ENCODE measurements around the gene FGGY. TPM values are rescaled to one million over a fixed set of nuclear protein-coding genes. Genes with fewer than 3 reads are reported as not detected.
"Not testable (repeated sequence)": the region's sequence is repeated elsewhere in the genome, so short reads cannot be mapped to it uniquely, and the experiment has no call there.

The FGGY gene
- total RNA-seq, 2 donors from 2014 or later: 16.0 to 21.8 TPM

DNA sequence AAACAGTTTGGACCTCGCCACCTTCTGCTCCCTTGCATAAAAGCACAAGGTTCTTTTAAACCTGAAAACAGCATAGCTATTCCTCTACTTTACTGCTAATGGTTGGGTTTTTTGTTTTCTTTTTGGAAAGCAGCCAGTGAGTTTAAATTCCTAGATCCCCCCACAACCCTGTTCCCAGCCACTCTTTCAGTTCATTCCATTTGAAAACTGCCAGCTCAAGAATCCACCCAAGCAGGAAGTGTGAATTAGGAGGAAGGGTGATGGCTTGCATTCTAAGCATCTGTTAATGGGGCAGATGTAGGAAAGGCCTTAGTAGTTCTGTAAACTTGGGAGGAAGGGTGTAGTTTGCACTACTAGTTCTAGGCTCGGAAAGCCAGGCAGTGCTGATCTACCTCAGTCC lies 344.9 kb downstream of the FGGY start:
- no peak for TF ChIP-seq CTCF (IDR thresholded peaks at IDR 0.05)
- DNase-seq (ENCODE audit: low spot score): no peak
- Histone ChIP-seq H3K4me1 (no peaks in the 10 kb centered on the region), H3K27ac (no peak overlapping the region), H3K9me3 (no peaks in the 10 kb centered on the region), H3K27me3 (no peaks in the 10 kb centered on the region), H3K4me3 (no peak overlapping the region), H3K36me3 (no peaks in the 10 kb centered on the region)

DNA sequence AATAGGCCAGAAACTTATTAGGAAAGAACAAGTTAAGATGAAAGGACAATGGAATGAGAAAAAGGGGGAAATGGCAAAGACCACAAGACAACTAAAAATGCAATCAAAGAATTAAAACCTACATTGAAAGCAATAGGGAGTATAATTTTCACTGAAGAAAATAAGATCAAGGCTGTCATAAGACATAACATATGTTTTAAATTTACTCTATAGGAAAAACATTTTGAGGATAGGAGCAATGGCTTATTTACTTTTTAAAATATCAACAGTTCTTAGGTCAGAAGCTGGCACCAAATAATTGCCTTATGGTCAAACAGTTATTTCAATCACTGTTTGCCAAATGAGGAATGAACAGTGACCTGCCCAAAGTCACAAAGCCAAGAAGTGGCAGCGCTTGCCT lies 346.6 kb downstream of the FGGY start:
- no peak overlapping the region for H3K27ac ChIP-seq
- DNase-seq (ENCODE audit: low spot score): no peak
- H3K9me3 ChIP-seq: no peaks in the 10 kb centered on the region
- no peaks in the 10 kb centered on the region for H3K36me3 ChIP-seq
- no peak for TF ChIP-seq CTCF (IDR thresholded peaks at IDR 0.05)
- H3K27me3 ChIP-seq: no peaks in the 10 kb centered on the region
- H3K4me3 ChIP-seq: no peak overlapping the region
- no peaks in the 10 kb centered on the region for H3K4me1 ChIP-seq

DNA sequence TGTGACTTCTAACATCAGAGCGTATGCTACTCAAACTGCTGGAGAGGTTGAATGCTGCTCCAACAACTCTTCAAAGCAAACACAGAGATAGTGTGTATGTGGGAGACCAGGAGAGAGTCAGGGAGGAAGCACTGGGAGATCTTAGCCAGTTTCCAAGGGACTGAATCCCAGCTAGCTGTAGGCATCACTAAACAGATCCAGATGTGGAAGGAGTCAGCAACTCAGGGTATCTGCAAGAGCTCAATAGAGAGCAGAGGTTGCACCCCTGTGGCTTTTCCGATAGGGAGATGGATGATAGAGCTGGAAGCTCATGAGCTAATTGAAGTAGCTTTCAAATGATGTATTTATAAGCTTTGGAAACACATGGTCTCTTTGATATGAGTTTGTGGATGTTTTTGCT lies 349.0 kb downstream of the FGGY start:
- Histone ChIP-seq H3K36me3 (no peaks in the 10 kb centered on the region), H3K4me3 (no peak overlapping the region), H3K27ac (no peak overlapping the region), H3K9me3 (no peaks in the 10 kb centered on the region), H3K27me3 (no peaks in the 10 kb centered on the region), H3K4me1 (no peaks in the 10 kb centered on the region)
- no peak for DNase-seq (ENCODE audit: low spot score)
- TF ChIP-seq CTCF (IDR thresholded peaks at IDR 0.05): no peak

DNA sequence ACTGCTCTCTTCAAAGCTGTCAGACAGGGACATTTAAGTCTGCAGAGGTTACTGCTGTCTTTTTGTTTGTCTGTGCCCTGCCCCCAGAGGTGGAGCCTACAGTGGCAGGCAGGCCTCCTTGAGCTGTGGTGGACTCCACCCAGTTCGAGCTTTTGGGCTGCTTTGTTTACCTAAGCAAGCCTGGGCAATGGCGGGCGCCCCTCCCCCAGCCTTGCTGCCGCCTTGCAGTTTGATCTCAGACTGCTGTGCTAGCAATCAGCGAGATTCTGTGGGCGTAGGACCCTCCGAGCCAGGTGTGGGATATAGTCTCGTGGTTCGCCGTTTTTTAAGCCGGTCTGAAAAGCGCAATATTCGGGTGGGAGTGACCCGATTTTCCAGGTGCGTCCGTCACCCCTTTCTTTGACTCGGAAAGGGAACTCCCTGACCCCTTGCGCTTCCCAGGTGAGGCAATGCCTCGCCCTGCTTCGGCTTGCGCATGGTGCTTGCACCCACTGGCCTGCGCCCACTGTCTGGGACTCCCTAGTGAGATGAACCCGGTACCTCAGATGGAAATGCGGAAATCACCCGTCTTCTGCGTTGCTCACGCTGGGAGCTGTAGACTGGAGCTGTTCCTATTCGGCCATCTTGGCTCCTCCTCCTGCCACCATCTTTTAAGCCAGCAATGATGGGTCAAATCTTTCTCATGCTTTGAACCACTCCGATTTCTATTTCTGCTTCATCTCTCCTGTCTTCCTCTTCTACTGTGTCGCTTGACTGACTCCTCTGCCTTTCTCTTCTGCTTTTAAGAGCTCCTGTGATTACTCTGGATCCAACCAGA lies 356.5 kb downstream of the FGGY start:
- H3K36me3 ChIP-seq; H3K9me3 ChIP-seq; H3K4me3 ChIP-seq; H3K27me3 ChIP-seq; H3K27ac ChIP-seq; H3K4me1 ChIP-seq; DNase-seq (ENCODE audit: low spot score): not testable (repeated sequence)

- Histone ChIP-seq H3K4me1 (no peaks in the 10 kb centered on the region), H3K27ac (no peak overlapping the region), H3K9me3 (no peaks in the 10 kb centered on the region), H3K4me3 (no peak overlapping the region), H3K36me3 (no peaks in the 10 kb centered on the region), H3K27me3 (no peaks in the 10 kb centered on the region)
- TF ChIP-seq CTCF (IDR thresholded peaks at IDR 0.05): no peak
- DNase-seq (ENCODE audit: low spot score): no peak
These were observed 357.1 kb downstream of the FGGY start for GRCh38 chr1:59653968-59654367.

- Histone ChIP-seq H3K4me1 (no peaks in the 10 kb centered on the region), H3K4me3 (no peak overlapping the region), H3K9me3 (no peaks in the 10 kb centered on the region), H3K27me3 (no peaks in the 10 kb centered on the region), H3K27ac (no peak overlapping the region), H3K36me3 (no peaks in the 10 kb centered on the region)
- TF ChIP-seq CTCF (IDR thresholded peaks at IDR 0.05): no peak
- DNase-seq (ENCODE audit: low spot score): no peak
These were observed 361.1 kb downstream of the FGGY start for GRCh38 chr1:59657873-59658465.
